Left lung (tissue), 10 donors: ENCODE data around the gene IER5. TPM values are rescaled to one million over a fixed set of nuclear protein-coding genes. Genes with fewer than 3 reads are reported as not detected.

Experiments used
- ATAC-seq: fragments of 200-7000 bp; cut with Tn5 transposase; one replicate; pipeline ENCODE4 v1.9.1; 2020; ENCODE audit warnings: moderate library complexity
- DNase-seq, 4 donors: peaks; one replicate each; pipeline ENCODE4 v3.0.0-alpha.2; 2013 to 2020
- H3K27ac ChIP-seq, 2 donors: fragments of 200-600 bp; sonication (generic) in 1 of 2; one replicate each; pipeline versions ENCODE4 v1.5.0 to v1.8.0; 2020 to 2021
- H3K27me3 ChIP-seq, 2 donors: fragments of 200-600 bp; sonication (generic) in 1 of 2; one replicate each; pipeline versions ENCODE4 v1.5.0 to v1.8.0; 2020 to 2021
- H3K36me3 ChIP-seq, 2 donors: fragments of 200-600 bp; sonication (generic) in 1 of 2; one replicate each; pipeline versions ENCODE4 v1.5.0 to v1.8.0; 2020 to 2021
- H3K4me1 ChIP-seq, 2 donors: fragments of 200-600 bp; one replicate each; pipeline ENCODE4 v1.8.0; 2021
- H3K4me3 ChIP-seq, 2 donors: fragments of 200-600 bp; sonication (generic) in 1 of 2; one replicate each; pipeline versions ENCODE4 v1.5.0 to v1.8.0; 2020 to 2021; ENCODE audit warnings: mild to moderate bottlenecking in 1 of 2
- H3K9me3 ChIP-seq, 2 donors: fragments of 200-600 bp; sonication (generic) in 1 of 2; one replicate each; pipeline versions ENCODE4 v1.5.0 to v1.8.0; 2020 to 2021
- CTCF ChIP-seq, 2 donors: fragments of 200-600 bp; sonication (generic) in 1 of 2; IDR thresholded peaks; one replicate each; pipeline versions ENCODE4 v1.5.0 to v1.8.0; 2021; ENCODE audit warnings: antibody characterized with exemption in 2 of 2
- intact Hi-C, 2 donors: fragments of 100-400 bp; cut with DNase I; formaldehyde crosslinking; loops; one replicate each; pipeline versions ENCODE4 v1.11.2 to v1.14.2; 2022
- polyA plus RNA-seq, 6 donors: library from polyadenylated mRNA; unstranded; fragments of 120-200 nt; gene quantifications; one replicate each; pipeline ENCODE4 v1.2.1, GENCODE V29; 2013; ENCODE audit not compliant: insufficient read length in 6 of 6
- total RNA-seq, 2 donors: library from RNA; stranded (reverse); fragmentation: NEBNext Ultra II Directional; extraction: Animal tissue kit (Norgen Biotek cat#: 25700); gene quantifications; one replicate each; pipeline ENCODE4 v1.2.1, GENCODE V29; 2021
- donor health status: DM: no; HTN: yes; CAD: no.
- donor health status: DM: no; HTN: no; CAD: no.

Gene IER5
- total and polyA plus RNA-seq, 8 donors: 5.3 to 26.6 (median 10.6) TPM

GRCh38 chr1:181086926-181087325 lies 1.6 kb upstream of the IER5 start:
- Histone ChIP-seq H3K27ac (peak overlapping the region in 1 of 2 donors; percentile 91), H3K4me1 (peaks cover 0 to 45% of the 10 kb centered on the region in 2 donors), H3K9me3 (no peaks in the 10 kb centered on the region), H3K36me3 (no peaks in the 10 kb centered on the region), H3K4me3 (no peak overlapping the region), H3K27me3 (no peaks in the 10 kb centered on the region)
- ATAC-seq: no peak
- intact Hi-C loops: loop anchor here in 1 of 2 donors (5.0 kb wide), 1 partner anchor 55 kb away; no protein-coding TSS in a partner anchor
- no peak for TF ChIP-seq CTCF (IDR thresholded peaks at IDR 0.05)
- DNase-seq: no peak

GRCh38 chr1:181087400-181087901 lies 1.0 kb upstream of the IER5 start:
- Histone ChIP-seq H3K36me3 (peaks cover 0 to 5% of the 10 kb centered on the region in 2 donors), H3K27ac (peak overlapping the region in 1 of 2 donors; percentile 91), H3K27me3 (no peaks in the 10 kb centered on the region), H3K9me3 (no peaks in the 10 kb centered on the region), H3K4me1 (peaks cover 2 to 50% of the 10 kb centered on the region in 2 donors), H3K4me3 (peak overlapping the region in 1 of 2 donors; percentile 98)
- TF ChIP-seq CTCF (IDR thresholded peaks at IDR 0.05): no peak
- DNase-seq (peak in 1 of 4 donors; percentile 60), ATAC-seq (no peak)
- intact Hi-C loops: loop anchor here in 1 of 2 donors (5.0 kb wide), 1 partner anchor 55 kb away; no protein-coding TSS in a partner anchor

GRCh38 chr1:181089017-181089675 lies 646 bp downstream of the IER5 start:
- DNase-seq: peak in 2 of 4 donors; percentile 51 to 87
- Histone ChIP-seq H3K36me3 (peaks cover 0 to 22% of the 10 kb centered on the region in 2 donors), H3K4me3 (peak overlapping the region; percentile 83 to 98), H3K4me1 (peaks cover 8 to 63% of the 10 kb centered on the region in 2 donors), H3K27ac (peak overlapping the region; percentile 91), H3K27me3 (no peaks in the 10 kb centered on the region), H3K9me3 (no peaks in the 10 kb centered on the region)
- intact Hi-C loops: loop anchor here in 1 of 2 donors (5.0 kb wide), 1 partner anchor 53 kb away; no protein-coding TSS in a partner anchor
- no peak for TF ChIP-seq CTCF (IDR thresholded peaks at IDR 0.05)
- ATAC-seq: peak; percentile 4

GRCh38 chr1:181089676-181090544 lies 1.4 kb downstream of the IER5 start:
- intact Hi-C loops: loop anchor here in 1 of 2 donors (5.0 kb wide), 1 partner anchor 52 kb away; no protein-coding TSS in a partner anchor
- Histone ChIP-seq H3K27me3 (no peaks in the 10 kb centered on the region), H3K4me1 (peaks cover 14 to 65% of the 10 kb centered on the region in 2 donors), H3K9me3 (no peaks in the 10 kb centered on the region), H3K4me3 (peak overlapping the region; percentile 83 to 98), H3K27ac (peak overlapping the region; percentile 91), H3K36me3 (peaks cover 0 to 30% of the 10 kb centered on the region in 2 donors)
- peak in 1 of 2 donors; percentile 12 for TF ChIP-seq CTCF (IDR thresholded peaks at IDR 0.05)
- ATAC-seq (peak; percentile 70), DNase-seq (peak; percentile 61 to 91 (median 79))
